Liver (tissue), 3 donors: Measurements from ENCODE around the gene SPI1.

Experiments
- HNF4A ChIP-seq, 2 donors: conservative IDR thresholded peaks; 2 replicates each; pipeline ENCODE4 v1.6.1; 2016; ENCODE audit warnings: antibody characterized with exemption in 2 of 2, mild to moderate bottlenecking in 2 of 2
- SP1 ChIP-seq: IDR thresholded peaks from 2 replicates; pipeline ENCODE4 v1.6.1; 2018; ENCODE audit warnings: antibody characterized with exemption, mild to moderate bottlenecking
- TF ChIP-seq, protein P1 (sequence below): fragments of 150-350 bp; IDR thresholded peaks from 2 replicates; pipeline ENCODE4 v1.5.1; 2017; ENCODE audit warnings: improper control_type of control experiment, low read depth, low read length; ENCODE audit not compliant: missing input control
- TF ChIP-seq, protein P2 (sequence below): IDR thresholded peaks from 2 replicates; pipeline ENCODE4 v1.6.1; 2016; ENCODE audit warnings: antibody characterized with exemption
- donor health status: healthy.
- donor health status: healthy.

DNA sequence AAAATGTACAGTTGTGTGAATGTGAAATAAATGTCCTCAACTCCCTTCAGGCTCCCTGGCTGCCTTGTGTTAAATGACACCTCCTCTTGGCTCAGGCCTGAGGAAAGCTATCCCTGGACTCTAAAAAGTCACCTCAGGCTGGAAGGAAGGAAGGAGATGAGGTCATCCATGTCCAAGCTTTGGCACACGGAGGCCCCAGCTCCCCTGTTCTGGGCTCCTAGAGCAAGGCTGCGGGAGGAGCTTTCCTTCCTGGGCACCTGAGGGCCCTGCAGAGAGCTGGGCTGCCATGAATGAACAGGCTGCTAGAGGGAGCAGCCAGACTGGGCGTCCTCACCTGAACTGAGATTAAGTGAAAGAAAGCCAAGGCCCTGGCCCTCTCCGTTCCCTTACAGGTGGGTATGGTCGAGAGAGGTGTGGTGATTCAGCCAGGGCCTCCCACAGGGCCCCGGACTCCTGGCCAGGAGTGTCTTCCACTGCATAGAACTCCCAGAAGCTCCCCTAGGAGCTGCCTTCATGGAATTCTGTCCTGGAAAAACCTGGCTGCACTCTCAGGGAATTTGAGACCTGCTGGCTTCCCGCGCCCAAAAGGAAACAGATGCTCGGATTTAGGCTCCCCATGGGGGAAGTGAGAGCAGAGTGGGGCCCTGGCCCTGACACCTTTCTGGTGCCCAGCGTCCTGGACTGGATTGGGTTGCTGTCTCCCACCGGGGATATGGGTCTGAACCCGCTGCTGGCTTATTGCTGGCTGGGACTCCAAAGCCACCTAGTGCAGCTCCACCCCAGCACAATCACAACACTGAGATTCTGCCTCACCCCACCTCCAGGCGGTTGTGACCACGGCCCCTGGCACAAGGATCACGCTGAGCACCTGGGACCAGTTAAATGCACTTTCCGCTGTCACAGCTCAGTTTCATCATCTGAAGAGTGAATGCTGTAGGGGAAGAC, 48.1 kb downstream of the SPI1 start:
- TF ChIP-seq, protein P1, sequence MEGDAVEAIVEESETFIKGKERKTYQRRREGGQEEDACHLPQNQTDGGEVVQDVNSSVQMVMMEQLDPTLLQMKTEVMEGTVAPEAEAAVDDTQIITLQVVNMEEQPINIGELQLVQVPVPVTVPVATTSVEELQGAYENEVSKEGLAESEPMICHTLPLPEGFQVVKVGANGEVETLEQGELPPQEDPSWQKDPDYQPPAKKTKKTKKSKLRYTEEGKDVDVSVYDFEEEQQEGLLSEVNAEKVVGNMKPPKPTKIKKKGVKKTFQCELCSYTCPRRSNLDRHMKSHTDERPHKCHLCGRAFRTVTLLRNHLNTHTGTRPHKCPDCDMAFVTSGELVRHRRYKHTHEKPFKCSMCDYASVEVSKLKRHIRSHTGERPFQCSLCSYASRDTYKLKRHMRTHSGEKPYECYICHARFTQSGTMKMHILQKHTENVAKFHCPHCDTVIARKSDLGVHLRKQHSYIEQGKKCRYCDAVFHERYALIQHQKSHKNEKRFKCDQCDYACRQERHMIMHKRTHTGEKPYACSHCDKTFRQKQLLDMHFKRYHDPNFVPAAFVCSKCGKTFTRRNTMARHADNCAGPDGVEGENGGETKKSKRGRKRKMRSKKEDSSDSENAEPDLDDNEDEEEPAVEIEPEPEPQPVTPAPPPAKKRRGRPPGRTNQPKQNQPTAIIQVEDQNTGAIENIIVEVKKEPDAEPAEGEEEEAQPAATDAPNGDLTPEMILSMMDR = no peak
- TF ChIP-seq, protein P2, sequence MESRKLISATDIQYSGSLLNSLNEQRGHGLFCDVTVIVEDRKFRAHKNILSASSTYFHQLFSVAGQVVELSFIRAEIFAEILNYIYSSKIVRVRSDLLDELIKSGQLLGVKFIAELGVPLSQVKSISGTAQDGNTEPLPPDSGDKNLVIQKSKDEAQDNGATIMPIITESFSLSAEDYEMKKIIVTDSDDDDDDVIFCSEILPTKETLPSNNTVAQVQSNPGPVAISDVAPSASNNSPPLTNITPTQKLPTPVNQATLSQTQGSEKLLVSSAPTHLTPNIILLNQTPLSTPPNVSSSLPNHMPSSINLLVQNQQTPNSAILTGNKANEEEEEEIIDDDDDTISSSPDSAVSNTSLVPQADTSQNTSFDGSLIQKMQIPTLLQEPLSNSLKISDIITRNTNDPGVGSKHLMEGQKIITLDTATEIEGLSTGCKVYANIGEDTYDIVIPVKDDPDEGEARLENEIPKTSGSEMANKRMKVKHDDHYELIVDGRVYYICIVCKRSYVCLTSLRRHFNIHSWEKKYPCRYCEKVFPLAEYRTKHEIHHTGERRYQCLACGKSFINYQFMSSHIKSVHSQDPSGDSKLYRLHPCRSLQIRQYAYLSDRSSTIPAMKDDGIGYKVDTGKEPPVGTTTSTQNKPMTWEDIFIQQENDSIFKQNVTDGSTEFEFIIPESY = no peak
- no peak for TF ChIP-seq SP1
- no peak for TF ChIP-seq HNF4A (conservative IDR thresholded peaks at IDR 0.05)
